ENCODE data around the gene HMGCS1. TPM values are rescaled to one million over a fixed set of nuclear protein-coding genes. Genes with fewer than 3 reads are reported as not detected.
A peak's percentile ranks its signal among the peaks of the same experiment; 100 is the strongest.

The HMGCS1 gene
- total and polyA plus RNA-seq, 9 of the 15 experiments (the other 6 are each of a cell fraction or from before 2014, with no cell fraction given), result 43.7 to 337 (median 111) TPM

DNA sequence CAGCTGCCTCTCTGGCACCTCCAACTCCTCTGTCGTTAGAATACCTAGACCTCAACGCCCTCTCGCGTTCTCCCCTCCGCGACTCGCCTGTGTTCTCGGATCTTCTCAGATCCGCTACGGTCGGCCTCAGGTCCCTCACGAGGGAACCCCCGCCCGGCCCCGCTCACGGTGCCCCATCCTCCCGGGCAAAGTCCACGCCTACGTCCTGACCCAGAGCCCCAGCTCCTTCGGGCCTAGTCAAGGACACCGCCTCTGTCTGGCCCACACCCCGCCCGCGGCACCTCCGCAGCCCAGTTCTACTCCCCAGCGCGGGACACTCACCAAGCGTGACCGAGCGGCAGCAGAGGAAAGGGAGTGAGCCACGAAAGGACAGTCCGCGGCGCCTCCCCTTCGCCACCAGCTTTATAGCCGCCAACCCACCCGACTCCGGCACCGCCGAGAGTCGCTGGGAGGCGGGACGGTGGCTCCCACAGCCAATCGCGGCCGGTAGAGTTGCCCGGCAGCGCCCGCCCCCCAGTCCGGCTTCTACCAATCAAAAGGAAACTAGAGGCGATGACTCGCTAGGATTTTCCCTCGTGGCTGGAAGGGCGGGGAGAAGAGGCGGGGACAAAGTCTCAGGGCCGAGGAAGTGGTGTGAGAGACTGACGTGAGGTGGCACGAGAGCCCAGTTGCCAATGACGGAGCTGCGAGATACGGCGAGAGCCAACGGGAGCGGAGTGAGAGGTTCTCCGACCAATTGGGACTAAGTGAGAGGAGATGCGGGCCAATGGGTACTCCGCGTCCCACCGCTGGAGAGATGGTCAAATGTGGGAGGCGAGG is at the start of gene HMGCS1 (continued):
- TF ChIP-seq ZEB2 (IDR thresholded peaks at IDR 0.05) (0 out of 2 replicates have a peak, but pooled peaks have one; percentile 19), HNRNPK (IDR thresholded peaks at IDR 0.05; ENCODE audit: low read depth, low read length, poor library complexity, severe bottlenecking) (no peak), ZNF586 (CRISPR knock-in tag; conservative IDR thresholded peaks at IDR 0.05) (no peak), NRF1 (conservative IDR thresholded peaks at IDR 0.05 in 1 of 2, IDR thresholded peaks at IDR 0.05 in 1 of 2) (peak; percentile 76 to 82), ZNF785 (CRISPR knock-in tag; IDR thresholded peaks at IDR 0.05) (no peak), LARP7 (IDR thresholded peaks at IDR 0.05) (no peak), ETV1 (tag; conservative IDR thresholded peaks at IDR 0.05; ENCODE audit: low read depth) (peak; percentile 40), GATAD2A (IDR thresholded peaks at IDR 0.05) (no peak), ERF (CRISPR knock-in tag; IDR thresholded peaks at IDR 0.05) (peak; percentile 94), CHCHD3 (CRISPR knock-in tag; IDR thresholded peaks at IDR 0.05) (0 out of 2 replicates have a peak, but pooled peaks have one; percentile 85), SMC3 (conservative IDR thresholded peaks at IDR 0.05; ENCODE audit: insufficient read depth, low read depth, low read length) (no peak), KAT7 (CRISPR knock-in tag; IDR thresholded peaks at IDR 0.05; ENCODE audit: borderline replicate concordance) (peak; percentile 67; the same call in 1 of the 2 replicates), CXXC5 (CRISPR knock-in tag; IDR thresholded peaks at IDR 0.05) (peak; percentile 83), TAF9B (IDR thresholded peaks at IDR 0.05; ENCODE audit: partially characterized antibody) (peak; percentile 42), HNRNPH1 (optimal IDR thresholded peaks at IDR 0.05; ENCODE audit: low read depth, low read length) (no peak)
- TF ChIP-seq, protein P1, sequence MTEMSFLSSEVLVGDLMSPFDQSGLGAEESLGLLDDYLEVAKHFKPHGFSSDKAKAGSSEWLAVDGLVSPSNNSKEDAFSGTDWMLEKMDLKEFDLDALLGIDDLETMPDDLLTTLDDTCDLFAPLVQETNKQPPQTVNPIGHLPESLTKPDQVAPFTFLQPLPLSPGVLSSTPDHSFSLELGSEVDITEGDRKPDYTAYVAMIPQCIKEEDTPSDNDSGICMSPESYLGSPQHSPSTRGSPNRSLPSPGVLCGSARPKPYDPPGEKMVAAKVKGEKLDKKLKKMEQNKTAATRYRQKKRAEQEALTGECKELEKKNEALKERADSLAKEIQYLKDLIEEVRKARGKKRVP (CRISPR knock-in tag; IDR thresholded peaks at IDR 0.05), result peak; percentile 36; the same call in 1 of the 2 replicates
- TF ChIP-seq, protein P2, sequence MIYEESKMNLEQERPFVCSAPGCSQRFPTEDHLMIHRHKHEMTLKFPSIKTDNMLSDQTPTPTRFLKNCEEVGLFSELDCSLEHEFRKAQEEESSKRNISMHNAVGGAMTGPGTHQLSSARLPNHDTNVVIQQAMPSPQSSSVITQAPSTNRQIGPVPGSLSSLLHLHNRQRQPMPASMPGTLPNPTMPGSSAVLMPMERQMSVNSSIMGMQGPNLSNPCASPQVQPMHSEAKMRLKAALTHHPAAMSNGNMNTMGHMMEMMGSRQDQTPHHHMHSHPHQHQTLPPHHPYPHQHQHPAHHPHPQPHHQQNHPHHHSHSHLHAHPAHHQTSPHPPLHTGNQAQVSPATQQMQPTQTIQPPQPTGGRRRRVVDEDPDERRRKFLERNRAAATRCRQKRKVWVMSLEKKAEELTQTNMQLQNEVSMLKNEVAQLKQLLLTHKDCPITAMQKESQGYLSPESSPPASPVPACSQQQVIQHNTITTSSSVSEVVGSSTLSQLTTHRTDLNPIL (CRISPR knock-in tag; IDR thresholded peaks at IDR 0.05), result no peak
- TF ChIP-seq, protein P3, sequence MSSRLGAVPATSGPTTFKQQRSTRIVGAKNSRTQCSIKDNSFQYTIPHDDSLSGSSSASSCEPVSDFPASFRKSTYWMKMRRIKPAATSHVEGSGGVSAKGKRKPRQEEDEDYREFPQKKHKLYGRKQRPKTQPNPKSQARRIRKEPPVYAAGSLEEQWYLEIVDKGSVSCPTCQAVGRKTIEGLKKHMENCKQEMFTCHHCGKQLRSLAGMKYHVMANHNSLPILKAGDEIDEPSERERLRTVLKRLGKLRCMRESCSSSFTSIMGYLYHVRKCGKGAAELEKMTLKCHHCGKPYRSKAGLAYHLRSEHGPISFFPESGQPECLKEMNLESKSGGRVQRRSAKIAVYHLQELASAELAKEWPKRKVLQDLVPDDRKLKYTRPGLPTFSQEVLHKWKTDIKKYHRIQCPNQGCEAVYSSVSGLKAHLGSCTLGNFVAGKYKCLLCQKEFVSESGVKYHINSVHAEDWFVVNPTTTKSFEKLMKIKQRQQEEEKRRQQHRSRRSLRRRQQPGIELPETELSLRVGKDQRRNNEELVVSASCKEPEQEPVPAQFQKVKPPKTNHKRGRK (tag; IDR thresholded peaks at IDR 0.05), result no peak
- TF ChIP-seq, protein P4, sequence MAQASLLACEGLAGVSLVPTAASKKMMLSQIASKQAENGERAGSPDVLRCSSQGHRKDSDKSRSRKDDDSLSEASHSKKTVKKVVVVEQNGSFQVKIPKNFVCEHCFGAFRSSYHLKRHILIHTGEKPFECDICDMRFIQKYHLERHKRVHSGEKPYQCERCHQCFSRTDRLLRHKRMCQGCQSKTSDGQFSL (CRISPR knock-in tag; IDR thresholded peaks at IDR 0.05), result 0 out of 2 replicates have a peak, but pooled peaks have one; percentile 54
- TF ChIP-seq, protein P4 (tag; IDR thresholded peaks at IDR 0.05), result no peak
- TF ChIP-seq, protein P5, sequence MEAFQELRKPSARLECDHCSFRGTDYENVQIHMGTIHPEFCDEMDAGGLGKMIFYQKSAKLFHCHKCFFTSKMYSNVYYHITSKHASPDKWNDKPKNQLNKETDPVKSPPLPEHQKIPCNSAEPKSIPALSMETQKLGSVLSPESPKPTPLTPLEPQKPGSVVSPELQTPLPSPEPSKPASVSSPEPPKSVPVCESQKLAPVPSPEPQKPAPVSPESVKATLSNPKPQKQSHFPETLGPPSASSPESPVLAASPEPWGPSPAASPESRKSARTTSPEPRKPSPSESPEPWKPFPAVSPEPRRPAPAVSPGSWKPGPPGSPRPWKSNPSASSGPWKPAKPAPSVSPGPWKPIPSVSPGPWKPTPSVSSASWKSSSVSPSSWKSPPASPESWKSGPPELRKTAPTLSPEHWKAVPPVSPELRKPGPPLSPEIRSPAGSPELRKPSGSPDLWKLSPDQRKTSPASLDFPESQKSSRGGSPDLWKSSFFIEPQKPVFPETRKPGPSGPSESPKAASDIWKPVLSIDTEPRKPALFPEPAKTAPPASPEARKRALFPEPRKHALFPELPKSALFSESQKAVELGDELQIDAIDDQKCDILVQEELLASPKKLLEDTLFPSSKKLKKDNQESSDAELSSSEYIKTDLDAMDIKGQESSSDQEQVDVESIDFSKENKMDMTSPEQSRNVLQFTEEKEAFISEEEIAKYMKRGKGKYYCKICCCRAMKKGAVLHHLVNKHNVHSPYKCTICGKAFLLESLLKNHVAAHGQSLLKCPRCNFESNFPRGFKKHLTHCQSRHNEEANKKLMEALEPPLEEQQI (IDR thresholded peaks at IDR 0.05), result peak; percentile 96
